ENCODE data around the gene HOXC6.

DNA sequence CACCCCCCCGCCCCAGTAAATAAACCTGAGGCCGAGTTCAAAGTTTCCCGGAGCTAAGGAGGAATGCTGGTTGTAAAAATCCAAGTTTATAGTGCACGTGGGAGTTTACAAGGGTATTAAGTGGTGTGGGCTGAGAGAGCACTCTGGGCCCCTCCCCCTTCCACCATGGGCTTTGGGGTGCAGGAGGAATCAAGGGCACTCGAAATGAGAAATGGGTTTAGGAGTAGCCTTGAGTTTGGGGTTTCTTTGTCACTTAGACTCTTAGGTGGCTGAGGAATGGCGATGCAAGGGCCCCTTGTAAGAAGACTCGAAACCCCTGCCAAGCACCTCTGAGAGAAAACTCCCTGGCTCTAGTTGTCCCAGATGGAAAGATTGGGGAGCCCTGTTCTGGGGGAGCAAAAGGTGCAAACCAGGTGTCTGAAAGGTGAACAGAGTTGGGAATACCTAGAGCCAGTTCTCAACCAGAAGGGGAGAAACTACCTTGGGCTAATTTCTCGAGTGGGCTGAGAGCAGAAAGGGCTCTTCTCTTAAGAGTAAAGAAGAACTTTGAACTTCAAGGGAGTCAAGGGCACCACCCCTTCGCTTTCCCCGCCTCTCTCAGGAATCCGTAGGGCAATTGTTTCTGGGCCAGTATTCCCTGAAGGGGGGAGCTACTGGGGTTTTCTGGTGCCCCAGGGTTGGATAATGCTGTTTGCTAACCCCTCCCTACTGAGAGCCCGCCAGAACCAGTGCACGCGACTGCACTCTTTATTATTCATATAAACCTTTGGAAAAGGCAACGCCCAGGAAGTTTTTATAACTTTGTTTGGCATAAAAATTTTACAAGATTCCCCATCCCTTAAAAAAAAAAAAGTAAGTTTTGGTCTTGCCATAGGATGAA, 49.5 kb upstream of the HOXC6 start:
- TF ChIP-seq TCF4 (CRISPR knock-in tag; IDR thresholded peaks at IDR 0.05; ENCODE audit: borderline replicate concordance) (no peak), BACH2 (CRISPR knock-in tag; IDR thresholded peaks at IDR 0.05; ENCODE audit: borderline replicate concordance) (no peak), ZNF70 (CRISPR knock-in tag; IDR thresholded peaks at IDR 0.05) (no peak), ZFP30 (CRISPR knock-in tag; IDR thresholded peaks at IDR 0.05) (no peak), ZC3H10 (CRISPR knock-in tag; IDR thresholded peaks at IDR 0.05) (no peak), ISL1 (CRISPR knock-in tag; IDR thresholded peaks at IDR 0.05) (no peak), ESRRG (CRISPR knock-in tag; IDR thresholded peaks at IDR 0.05) (no peak)
- TF ChIP-seq, protein P1, sequence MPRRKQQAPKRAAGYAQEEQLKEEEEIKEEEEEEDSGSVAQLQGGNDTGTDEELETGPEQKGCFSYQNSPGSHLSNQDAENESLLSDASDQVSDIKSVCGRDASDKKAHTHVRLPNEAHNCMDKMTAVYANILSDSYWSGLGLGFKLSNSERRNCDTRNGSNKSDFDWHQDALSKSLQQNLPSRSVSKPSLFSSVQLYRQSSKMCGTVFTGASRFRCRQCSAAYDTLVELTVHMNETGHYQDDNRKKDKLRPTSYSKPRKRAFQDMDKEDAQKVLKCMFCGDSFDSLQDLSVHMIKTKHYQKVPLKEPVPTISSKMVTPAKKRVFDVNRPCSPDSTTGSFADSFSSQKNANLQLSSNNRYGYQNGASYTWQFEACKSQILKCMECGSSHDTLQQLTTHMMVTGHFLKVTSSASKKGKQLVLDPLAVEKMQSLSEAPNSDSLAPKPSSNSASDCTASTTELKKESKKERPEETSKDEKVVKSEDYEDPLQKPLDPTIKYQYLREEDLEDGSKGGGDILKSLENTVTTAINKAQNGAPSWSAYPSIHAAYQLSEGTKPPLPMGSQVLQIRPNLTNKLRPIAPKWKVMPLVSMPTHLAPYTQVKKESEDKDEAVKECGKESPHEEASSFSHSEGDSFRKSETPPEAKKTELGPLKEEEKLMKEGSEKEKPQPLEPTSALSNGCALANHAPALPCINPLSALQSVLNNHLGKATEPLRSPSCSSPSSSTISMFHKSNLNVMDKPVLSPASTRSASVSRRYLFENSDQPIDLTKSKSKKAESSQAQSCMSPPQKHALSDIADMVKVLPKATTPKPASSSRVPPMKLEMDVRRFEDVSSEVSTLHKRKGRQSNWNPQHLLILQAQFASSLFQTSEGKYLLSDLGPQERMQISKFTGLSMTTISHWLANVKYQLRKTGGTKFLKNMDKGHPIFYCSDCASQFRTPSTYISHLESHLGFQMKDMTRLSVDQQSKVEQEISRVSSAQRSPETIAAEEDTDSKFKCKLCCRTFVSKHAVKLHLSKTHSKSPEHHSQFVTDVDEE (CRISPR knock-in tag; IDR thresholded peaks at IDR 0.05), result no peak
- TF ChIP-seq, protein P2, sequence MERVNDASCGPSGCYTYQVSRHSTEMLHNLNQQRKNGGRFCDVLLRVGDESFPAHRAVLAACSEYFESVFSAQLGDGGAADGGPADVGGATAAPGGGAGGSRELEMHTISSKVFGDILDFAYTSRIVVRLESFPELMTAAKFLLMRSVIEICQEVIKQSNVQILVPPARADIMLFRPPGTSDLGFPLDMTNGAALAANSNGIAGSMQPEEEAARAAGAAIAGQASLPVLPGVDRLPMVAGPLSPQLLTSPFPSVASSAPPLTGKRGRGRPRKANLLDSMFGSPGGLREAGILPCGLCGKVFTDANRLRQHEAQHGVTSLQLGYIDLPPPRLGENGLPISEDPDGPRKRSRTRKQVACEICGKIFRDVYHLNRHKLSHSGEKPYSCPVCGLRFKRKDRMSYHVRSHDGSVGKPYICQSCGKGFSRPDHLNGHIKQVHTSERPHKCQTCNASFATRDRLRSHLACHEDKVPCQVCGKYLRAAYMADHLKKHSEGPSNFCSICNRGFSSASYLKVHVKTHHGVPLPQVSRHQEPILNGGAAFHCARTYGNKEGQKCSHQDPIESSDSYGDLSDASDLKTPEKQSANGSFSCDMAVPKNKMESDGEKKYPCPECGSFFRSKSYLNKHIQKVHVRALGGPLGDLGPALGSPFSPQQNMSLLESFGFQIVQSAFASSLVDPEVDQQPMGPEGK (CRISPR knock-in tag; IDR thresholded peaks at IDR 0.05; ENCODE audit: borderline replicate concordance), result no peak

All from SK-N-SH treated with all-trans-retinoic acid at 6 μM for 48 hours (cell line).